GM18870 (cell line): ENCODE data around the gene SLC35E3.

ENCODE experiments used
- ATAC-seq: cut with Tn5 transposase; IDR thresholded peaks from one replicate; pipeline ENCODE4 v1.9.1; 2021; ENCODE audit warnings: moderate library complexity; ENCODE audit not compliant: unreplicated experiment

SLC35E3 gene

DNA sequence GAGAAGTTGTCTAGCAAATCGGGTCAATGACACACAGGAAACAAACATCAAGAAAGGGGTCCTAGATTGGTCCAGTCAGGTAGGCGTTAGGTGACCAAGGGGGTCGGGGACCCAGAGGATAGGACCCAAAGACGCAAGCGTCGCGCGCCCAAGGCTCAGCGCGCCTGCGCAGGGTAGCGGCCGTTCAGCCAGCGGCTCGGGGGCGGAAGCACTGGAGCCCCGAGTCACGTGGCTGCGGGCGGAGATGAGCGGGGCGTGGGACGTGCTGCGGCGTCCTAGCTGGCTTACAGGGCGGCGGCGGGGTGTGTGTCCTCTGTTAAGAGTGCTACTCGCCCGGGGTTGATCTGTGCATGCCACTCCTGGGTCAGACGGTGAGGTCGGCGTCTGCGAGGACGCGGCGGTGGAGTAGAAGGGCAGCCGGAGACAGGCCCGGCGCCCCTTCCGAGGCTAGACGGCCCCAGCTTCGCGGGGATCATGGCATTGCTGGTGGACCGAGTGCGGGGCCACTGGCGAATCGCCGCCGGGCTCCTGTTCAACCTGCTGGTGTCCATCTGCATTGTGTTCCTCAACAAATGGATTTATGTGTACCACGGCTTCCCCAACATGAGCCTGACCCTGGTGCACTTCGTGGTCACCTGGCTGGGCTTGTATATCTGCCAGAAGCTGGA, at the start of gene SLC35E3:
Gene SLC35E3 (plus strand): TSS at position 273 of the 668 bp plus-strand sequence. CDS start 202 bp downstream, at position 475.
- ATAC-seq: peak; percentile 76

DNA sequence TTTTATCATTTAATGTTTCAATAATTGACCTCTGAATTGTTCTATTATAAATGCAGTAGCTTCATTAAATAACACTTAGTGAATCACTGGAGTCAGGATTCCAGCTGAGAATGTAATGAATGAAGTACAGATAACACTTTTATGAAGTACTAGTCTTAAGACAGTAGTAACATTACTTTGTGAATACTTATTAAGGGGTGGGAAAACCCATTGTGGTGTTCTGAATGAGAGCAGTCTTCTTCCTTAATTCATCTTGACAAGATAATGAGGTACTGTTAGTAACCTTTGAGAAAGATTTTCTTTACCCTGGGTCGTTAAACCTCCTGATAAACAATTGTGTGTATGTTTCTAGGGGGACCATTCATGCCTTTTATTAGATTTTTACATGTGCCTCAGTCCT, 46.5 kb upstream of the SLC35E3 start:
- ATAC-seq: no peak

DNA sequence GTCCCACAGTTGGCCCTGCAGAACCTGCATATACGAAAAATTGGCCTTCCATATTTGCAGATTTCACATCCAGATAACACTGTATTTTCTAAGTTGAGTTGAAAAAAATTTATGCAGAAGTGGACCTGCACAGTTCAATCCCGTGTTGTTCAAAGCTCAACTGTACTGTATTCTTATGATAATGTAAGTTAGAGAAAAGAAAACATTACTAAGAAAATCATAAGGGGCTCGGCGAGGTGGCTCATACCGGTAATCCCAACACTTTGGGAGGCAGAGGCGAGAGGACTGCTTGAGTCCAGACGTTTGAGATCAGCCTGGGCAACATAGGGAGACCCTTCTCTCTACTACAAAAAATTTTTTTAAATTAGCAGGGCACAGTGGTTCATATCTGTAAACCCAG, 18.2 kb upstream of the SLC35E3 start:
- no peak for ATAC-seq

DNA sequence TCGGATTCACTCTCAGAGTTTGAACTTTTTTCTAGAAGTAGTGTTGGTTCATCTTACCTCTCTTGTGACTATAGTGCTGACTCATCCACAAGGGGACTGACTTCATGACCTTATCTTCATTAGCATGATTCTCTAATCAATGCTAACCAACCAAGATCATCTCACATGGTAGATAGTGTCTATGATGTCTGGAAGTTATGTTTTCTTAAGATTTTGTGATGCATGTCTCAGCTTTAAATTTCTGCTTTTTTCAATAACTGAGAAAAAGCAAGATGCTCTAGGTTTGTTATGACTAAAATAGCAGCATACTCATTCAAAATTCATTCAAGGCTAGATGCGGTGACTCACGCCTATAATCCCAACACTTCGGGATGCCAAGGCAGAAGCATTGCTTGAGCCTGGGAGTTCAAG, 12.3 kb upstream of the SLC35E3 start:
- no peak for ATAC-seq

DNA sequence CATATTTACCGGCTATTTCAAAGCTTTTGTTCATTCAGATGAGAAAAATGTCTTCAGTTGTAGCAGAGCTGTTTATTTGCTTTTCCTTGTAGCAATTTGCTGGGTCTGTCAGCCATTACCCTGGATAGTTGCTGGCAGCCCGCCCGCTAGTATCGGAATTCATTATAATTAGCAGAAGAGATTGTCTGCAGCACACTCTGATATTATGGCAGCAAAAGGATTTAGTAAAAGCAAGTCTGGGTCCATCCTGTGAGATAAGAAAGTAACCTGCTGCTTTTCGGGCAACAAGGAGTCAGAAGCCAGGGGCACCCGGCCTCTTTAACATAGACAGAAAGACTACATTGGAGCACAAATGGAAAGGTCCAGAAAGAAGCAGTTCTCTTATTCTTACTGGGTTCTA, 6.1 kb upstream of the SLC35E3 start:
- no peak for ATAC-seq

DNA sequence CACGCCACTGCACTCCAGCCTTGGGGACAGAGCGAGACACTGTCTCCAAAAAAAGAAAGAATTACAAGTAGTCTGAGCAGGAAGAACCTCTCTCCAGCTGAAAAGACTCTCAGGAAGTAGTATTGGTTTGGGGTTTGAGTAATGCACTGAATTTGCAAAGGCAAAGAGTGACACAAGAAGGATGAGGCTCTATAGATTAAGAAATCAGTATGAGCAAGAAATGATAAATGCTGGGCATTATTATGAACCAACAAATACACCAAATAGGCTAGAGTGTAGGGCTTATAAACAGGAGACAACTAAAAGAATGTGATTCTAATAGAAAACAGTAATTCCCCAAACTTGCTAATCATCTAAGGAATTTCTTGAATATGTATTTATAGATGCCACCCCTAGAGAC, 2.6 kb upstream of the SLC35E3 start:
- ATAC-seq: no peak

DNA sequence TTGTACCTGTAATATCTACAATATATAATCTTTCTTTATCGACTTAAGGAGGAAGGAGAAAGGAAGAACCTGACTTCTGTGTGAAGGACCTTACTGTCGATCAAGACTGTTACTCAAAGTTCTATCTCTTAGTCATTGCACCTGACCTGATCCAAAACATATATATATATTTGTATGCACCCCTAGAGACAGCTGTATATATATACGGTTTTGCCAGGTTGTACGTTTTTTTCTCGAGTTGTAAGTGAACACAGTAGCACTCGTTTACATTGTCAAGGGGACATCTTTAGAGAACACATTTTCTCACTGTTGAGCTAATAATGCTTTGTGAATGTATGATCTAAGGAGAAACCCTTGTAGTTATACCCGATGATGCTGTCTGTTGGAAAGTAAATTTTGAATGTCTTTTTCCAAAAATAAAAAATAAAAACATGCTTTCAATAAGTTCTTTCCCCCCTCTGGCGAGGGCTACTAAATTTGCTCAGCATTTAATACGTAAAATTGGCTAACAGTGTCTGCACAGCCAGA, 536 bp upstream of the SLC35E3 start:
- ATAC-seq: peak; percentile 1

DNA sequence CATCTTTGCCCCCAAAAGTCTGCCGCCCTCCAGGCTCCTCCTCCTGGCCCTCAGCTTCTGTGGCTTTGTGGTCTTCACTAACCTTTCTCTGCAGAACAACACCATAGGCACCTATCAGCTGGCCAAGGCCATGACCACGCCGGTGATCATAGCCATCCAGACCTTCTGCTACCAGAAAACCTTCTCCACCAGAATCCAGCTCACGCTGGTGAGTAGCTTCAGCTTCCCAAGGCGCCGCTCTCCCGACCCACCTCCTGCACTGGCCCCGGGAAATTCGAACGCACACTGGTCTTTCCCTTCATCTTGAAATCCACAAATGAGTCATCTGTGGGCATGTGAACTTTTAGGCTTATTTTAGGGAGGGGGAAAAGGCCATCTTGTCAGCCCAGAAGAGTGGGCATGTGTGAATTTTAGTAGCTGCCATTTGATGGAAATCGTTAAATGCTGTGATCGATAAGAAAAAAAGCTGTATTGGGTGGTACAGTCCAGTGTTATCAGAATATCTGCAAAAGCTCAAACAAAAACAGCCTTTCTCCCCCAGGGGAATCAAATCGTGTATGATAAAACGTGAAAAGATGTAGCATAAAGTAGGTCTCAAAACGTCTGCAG, 700 bp downstream of the SLC35E3 start:
- peak; percentile 42 for ATAC-seq

DNA sequence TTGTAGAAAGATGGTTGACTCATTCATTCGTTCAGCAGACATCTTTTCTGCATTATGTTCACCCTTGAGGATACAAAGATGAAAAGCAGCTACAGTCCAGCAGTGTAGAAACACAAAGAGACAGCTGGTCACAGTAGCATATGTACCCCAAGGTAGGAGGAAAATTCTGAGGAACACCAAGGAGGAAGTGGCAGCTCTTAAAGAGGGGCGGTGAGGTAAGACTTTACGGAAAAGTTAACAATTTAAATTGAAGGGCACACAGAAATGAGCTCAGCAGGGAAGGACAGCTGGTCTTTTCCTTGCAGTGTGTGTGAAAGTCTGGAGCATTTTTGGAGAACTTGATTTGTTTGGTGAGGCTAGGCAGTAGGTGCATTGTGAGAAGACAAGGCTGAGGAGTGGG, 3.5 kb downstream of the SLC35E3 start:
- ATAC-seq: no peak

DNA sequence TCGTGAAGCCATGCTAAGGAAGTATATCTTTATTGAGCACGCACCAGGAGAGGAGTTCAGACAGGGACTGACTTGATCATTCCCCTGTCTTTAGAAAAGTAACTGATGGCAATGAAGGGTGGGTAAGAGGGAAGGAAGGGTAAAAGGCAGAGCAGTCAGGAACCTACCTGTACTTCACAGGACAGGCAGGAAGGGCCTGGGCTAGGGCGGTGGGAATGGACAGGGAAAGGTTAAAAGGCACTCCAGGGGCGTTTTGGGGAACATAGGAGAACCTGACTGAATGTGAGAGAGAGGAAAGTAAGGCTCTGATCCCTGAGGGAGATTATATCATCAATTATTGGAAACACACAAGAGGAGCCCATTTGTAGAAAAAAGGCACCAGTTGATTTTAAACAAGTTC, 3.9 kb downstream of the SLC35E3 start:
- ATAC-seq: no peak

DNA sequence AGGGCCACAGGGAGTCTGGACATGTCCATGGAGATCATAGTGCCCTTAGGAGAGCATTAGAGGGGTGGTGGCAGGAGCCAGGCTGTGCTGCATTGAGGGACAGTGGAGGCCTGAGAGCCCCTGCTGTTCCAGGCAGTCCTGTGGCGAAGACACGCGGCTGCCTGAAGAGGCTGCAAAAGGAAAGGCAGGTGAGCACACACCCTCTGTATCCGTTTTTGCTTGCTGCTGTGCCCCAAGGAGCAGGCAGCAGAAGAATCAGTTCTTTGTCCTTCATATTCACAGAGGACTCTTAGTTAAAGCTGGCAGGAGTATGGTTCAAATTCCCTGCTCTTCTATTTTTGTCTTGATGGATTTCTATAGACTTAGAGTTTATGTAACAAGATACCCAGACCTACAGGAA, 4.5 kb downstream of the SLC35E3 start:
- no peak for ATAC-seq

DNA sequence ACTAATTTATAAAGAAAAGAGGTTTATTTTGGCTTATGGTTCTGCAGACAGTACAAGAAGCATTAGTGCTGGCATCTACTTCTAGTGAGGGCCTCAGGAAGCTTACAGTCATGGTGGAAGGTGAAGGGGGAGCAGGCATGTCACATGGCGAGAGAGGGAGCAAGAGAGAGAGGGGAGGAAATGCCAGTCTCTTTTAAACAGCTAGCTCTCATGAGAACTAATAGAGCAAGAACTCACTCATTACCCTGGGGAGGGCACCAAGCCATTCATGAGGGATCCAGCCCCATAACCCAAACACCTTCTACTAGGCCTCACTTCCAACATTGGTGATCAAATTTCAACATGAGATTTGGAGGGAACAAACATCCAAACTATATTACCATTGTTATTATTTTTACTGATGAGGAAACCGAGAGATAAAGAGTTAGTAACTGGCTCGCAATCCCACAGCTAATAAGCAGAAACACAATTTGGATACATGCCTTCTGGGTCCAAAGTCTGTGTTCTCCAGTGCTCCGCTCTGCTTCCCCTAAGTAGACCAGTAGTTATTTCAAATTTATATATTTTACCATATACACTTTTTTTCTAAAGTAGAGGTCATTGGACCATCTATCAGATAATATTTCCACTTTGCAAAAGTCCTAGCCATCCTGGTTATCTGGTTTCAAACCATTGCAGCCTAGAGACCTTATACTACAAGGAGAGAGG, 9.7 kb downstream of the SLC35E3 start:
- no peak for ATAC-seq

DNA sequence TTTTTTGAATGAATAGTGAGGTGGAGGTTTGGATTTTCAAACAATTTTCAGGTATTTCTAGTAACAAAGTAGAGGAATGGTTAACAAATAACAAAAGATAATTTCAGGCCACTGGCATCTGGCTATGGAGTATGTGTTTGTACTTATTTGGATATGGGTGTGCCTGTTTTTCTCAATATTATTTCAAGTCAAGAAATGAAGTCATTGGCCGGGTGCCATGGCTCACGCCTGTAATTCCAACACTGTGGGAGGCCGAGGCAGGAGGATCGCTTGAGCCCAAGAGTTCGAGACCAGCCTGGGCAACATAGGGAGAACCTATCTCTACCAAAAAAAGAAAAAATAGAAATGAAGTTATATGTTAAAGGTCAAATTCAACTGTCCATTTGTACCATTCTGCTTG, 13.9 kb downstream of the SLC35E3 start:
- no peak for ATAC-seq

DNA sequence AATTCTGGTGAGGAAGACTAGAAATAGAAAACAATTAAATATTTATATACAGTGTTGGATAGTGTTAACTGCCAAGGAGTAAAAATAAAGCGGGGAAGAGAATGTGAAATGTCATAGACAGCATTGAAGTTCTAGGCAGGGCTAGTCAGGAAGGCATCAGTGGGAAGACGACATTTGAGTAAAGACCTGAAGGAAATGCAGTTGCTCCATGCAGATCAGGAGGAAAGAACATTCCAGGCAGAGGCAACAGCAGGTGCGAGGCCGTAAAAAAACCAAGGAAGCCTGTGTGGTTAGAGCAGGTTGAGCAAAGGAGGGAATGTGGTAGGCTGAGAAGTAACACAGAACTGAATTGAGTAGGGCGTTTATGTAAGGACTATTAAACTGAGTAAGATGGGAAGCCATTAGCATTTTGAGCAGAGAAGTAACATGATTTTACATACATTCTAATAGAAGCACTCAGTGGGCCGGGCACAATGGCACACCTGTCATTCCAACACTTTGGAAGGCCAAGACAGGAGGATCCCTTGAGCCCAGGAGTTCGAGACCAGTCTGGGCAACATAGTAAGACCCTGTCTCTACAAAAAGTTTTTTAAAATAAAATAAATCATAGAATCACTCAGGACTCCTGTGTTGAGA, 14.9 kb downstream of the SLC35E3 start:
- ATAC-seq: no peak

DNA sequence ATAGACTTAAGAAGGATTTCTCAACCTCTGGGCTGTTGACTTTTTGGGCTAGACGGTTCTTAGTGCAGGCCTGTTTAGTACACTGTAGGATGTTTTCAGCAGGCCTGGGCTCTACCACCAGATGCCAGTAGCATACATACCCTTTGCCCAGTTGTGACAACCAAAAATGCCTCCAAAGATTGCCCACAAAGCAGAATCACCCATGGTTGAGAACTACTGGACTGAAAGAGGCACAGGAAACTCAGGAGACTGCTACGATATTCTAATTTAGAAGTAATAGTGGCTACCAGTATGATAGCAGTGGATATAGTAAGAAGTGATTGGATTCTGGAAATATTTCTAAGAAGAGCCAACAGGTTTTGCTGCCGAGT, 15.5 kb downstream of the SLC35E3 start:
- no peak for ATAC-seq

DNA sequence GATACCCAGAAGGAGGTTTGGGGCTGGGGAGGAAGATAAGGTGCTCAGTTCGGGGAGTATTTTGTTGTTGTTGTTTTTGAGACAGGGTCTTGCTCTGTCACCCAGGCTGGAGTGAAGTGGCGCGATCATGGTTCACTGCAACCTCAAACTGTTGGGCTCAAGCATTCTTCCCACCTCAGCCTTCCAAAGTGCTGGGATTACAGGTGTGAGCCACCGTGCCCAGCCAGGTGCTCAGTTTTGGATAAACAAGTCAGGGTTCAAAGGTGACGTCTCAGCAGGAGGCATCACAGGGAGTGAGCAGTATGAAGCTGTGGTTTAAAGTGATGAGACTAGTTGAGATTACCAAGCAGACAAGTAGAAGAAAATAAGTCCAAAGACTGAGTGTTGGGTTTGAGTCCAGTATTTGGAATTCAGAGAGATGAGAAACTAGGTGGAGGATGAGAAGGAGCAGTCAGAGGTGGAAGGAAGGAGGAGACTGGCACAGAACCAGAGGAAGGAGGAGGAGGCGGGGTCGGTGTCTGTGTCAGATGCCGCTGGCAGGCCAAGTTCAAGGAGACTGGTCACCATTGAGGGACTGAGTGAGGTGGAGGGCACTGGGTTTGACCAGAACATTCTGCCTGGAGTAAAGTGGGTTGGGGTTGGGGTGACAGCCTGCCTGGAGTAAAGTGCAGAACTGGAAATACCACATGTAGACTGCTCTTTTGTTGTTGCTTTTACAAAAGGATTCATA, 16.1 kb downstream of the SLC35E3 start:
- ATAC-seq: no peak

DNA sequence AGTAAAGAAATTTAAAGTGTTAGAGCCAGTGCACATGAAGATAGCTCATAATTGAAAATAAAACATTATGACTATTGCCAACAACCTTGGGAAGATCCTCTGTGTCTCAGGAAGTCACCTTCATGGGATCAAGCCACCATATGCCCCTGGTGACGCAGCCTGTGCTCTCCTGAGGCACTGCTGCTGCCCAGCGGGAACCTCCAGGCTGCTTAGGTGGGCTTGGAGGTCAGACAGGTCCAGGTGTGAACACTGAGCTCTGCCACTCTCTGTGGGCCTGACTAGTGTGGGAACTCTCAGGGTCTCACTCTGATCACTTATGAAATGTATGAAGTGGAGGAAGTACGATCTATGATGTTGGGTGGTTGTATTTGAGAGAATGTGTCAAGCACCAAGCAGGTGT, 16.7 kb downstream of the SLC35E3 start:
- no peak for ATAC-seq

DNA sequence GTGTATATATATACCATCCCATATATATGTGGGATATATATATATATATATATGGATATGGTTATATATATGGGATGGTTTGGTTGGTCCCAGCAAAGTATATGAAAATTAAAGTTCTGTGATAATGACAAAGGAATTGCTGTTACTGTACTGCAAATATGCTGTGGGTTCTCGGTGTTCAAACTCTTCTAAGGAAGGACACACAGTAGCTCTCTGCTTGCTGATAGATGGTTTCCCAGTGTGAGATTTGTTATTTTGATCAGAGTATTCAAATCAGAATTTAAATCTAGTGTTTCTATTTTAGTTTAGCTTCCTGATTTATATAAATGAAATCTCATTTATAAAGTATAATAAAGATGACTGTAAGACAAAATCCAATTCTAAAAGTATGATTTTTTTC, 19.7 kb downstream of the SLC35E3 start:
- no peak for ATAC-seq

DNA sequence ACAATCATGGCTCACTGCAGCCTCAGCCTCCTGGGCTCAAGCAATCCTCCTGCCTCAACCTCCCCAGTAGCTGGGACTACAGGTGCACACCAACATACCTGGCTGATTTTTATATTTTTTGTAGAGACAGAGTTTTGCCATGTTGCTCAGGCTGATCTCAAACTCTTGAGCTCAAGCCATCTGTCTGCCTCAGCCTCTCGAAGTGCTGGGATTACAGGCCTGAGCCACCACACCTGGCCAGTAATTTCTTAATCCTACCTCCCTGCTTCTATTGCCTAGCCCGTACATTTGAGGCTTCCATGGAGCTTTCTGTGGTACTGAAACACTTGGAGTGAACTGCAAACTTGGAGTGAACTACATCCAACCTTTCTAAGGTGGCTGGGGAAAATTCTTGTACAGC, 20.7 kb downstream of the SLC35E3 start:
- ATAC-seq: no peak

DNA sequence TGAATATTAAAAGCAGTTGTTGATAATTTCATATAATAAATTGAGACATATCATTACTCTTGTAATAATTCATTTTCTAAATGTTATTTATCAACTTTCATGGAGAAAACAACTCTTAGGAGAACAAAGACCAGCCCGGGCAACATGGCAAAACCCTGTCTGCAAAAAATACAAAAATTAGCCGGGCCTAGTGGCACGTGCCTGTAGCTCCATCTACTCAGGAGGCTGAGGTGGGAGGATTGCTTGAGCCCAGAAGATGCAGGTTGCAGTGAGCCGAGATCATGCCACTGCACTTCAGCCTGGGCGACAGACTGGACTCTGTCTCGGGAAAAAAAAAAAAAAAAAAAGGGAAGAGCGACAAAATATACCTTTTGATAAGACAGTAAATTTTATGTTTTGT, 21.2 kb downstream of the SLC35E3 start:
- no peak for ATAC-seq

DNA sequence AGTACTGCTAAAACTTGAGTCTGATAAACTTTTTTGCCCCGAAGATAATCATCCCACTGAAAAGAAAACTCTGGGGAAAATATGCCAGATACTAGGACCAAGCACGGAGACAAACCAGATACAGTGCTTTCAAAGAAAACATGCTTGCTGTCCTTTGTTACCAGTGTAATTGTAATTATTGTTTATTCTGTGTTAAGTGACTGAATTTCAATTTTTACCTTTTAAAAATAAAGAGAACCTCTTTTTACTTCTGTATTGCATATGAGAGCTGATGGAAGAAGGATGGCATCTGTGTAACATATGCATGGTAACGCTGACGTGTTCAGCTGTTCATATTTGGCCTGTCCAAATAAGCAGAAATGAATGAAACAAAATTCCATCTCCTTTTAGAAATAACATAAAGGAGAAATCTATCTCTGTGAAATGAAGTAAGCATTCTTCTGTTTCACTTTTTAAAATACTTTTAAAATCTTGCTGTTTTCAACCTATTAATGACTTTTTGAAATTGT, 22.5 kb downstream of the SLC35E3 start:
- ATAC-seq: no peak
